Iris pigment epithelial cell (primary cell): ENCODE measurements around the gene SMURF1.

Source experiments
- DNase-seq: peaks from one replicate; pipeline ENCODE4 v3.0.0-alpha.2; 2011; ENCODE audit warnings: low read depth

The SMURF1 gene

GRCh38 chr7:99029466-99030435 is 114.2 kb downstream of the SMURF1 start:
- no peak for DNase-seq

GRCh38 chr7:99028261-99028973 is 115.5 kb downstream of the SMURF1 start:
- DNase-seq, result no peak

GRCh38 chr7:99027841-99028240 is 116.1 kb downstream of the SMURF1 start:
- DNase-seq, result no peak

- peak; percentile 22 for DNase-seq
Measured at GRCh38 chr7:99027241-99027640, 116.7 kb downstream of the SMURF1 start.

GRCh38 chr7:99024066-99024465 is 119.8 kb downstream of the SMURF1 start:
- no peak for DNase-seq

- no peak for DNase-seq
Measured at GRCh38 chr7:99021941-99022560, 121.9 kb downstream of the SMURF1 start.

DNA sequence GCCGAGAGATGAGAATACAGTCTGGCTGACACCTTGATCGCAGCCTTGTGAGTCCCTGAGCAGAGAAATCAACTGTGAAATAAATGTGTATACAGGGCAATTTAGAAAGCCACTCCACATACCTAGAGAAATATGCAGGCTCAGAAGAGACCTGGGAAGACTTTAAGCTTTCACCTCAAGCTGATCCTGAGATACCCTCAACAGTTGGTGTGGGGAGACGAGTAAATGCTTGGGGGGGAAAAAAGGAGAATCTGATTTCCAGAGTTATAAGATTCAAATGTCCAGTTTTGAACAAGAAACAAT is 123.5 kb downstream of the SMURF1 start:
- DNase-seq, result no peak

DNA sequence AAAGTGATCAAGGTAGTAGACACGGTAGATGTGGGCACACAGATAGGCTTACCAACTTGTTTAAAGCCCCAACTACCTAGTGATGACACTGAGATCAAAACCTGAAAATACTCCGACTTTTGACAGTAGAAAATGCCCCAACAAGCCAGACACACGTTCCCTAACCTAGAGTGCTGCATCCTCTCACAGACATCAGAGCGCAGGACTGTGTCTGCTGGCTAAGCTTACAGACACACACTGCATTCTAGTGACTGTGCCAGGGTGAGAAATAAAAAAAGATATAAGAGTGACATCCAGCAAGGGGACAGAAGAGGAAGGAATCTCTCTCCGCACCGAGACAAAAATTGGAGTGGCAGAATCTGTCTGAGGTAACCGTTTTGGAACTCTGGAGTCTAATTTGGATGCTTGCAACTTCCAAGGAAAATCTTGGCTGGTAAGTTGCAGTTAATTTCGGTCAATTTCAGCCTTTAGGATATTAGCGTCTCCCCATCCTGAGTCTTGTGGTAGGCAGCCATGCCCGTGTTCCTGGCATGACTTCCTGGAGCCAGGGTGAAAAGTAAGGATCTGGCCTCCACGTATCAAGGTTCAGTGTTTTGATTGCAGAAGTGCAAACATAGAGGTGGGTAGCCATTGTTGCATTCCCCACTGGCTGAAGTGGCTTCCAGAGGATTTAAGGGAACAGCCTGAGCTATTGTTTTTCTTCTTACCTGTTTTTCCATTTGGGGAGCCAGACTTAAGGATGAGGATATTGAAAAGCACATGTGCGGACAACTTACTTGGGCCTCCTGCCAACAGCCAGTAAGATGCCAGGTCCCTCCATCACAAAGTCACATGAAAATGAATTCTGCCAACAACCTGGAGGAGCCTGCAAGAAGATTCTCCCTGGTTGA is 124.1 kb downstream of the SMURF1 start:
- no peak for DNase-seq

GRCh38 chr7:99016196-99016595 is 127.7 kb downstream of the SMURF1 start:
- no peak for DNase-seq

GRCh38 chr7:99014113-99014985 is 129.6 kb downstream of the SMURF1 start:
- DNase-seq, result no peak

GRCh38 chr7:99013266-99014112 is 130.4 kb downstream of the SMURF1 start:
- no peak for DNase-seq

GRCh38 chr7:99012722-99013121 is 131.2 kb downstream of the SMURF1 start:
- DNase-seq, result no peak

DNA sequence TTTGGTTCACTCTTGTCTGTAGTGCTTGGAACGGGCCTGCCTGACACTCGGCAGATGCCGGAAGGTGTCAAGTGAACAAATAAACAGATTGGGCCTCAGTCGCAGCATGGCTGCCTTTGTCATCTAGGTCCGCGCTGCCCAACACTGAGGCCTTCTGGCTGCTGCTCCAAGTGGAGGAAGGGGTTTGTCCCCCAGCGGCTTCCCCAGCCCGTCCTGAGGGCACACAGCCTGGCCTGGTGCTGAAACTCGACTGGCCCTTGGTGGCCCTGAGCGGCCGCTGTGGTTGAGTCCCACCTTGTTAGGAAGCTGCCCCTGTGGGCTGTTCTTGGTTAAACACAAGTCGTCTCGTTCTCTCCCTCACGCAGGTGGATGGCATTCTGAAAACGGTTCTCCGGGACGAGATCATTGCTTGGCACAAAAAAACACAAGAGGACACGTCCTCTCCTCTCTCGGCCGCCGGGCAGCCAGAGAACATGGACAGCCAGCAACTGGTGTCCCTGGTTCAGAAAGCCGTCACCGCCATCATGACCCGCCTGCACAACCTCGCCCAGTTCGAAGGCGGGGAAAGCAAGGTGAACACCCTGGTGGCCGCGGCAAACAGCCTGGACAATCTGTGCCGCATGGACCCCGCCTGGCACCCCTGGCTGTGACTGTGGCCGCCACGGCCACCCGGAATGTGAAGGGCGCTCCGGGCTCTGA is 132.1 kb downstream of the SMURF1 start:
- no peak for DNase-seq

DNA sequence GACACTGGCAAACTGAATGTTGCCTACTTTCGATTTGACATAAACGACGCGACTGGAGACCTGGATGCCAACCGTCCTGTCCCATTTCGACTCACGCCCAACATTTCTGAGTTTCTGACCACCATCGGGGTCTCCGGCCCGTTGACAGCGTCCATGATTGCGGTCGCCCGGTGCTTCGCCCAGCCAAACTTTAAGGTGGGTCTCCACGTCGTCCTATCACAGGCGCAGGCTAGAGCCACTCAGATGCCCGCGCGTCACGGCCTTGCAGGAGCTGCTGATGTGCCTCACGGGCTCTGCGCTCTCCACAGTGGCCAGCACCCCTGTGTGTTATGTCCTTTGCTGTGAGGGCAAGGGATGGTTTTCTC is 132.6 kb downstream of the SMURF1 start:
- DNase-seq, result no peak

- no peak for DNase-seq
Measured at GRCh38 chr7:99010281-99010680, 133.6 kb downstream of the SMURF1 start.

- no peak for DNase-seq
Measured at GRCh38 chr7:99008921-99009530, 134.9 kb downstream of the SMURF1 start.

DNA sequence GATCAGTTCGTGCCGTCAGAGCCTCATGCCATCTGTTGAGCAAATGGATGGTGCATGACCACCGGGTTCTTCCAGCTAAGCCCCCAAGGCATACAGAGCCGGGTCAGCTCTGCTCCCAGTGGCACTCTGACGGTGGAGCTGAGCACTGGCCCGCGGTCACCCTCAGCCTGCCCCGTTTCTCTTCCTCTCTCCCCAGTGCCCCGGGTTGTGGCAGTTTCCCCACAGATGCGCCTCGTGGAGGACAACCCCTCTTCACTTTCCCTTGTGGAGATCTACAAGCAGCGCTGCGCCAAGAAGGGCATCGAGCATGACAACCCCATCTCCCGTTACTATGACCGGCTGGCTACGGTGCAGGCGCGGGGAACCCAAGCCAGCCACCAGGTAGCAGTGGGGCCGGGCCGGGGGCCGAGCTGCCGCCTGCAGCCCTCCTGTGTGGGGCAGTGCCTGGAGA is 135.7 kb downstream of the SMURF1 start:
- no peak for DNase-seq

DNA sequence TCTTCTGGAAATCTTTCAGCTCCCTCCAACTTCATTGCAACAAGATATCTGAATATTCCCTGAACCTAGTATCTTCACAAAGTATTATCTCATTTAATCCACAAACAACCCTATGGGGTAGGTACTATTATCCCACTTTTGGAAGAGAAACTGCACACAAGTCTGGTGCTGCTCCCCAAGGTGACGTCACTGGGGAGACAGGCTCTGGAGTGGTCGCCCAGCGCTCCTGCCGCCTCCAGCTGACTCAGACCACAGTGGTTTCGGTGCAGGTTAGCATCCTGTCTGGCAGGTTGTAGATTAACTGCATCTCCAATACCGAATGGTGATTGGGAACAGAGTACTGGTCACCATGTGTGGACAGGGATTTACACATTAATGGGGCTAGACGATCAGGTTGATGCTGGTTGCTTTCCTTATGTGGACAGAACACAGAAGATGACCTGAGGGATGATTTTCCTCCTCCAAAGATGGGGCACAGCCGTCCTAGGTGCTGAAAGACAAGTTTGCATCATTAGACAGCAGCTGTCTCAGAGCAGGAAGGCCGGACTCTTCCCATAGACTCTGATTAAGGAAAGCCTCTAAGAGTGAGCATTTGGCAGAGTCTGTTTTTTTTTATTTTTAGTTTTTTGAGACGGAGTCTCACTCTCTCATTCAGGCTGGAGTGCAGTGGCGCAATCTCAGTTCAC is 137.0 kb downstream of the SMURF1 start:
- DNase-seq, result no peak
